HFFc6 (cell line): ENCODE results near the gene NDUFA13. TPM values are rescaled to one million over a fixed set of nuclear protein-coding genes. Genes with fewer than 3 reads are reported as not detected.

Experiments
- DNase-seq: peaks from one replicate; pipeline ENCODE4 v3.0.0-alpha.2; 2018
- H3K27ac Mint-ChIP-seq: 2 replicates; pipeline ENCODE4 v1.8.0; 2020; ENCODE audit warnings: mild to moderate bottlenecking, mixed read lengths
- H3K27me3 Mint-ChIP-seq: 2 replicates; pipeline ENCODE4 v1.8.0; 2021; ENCODE audit warnings: mild to moderate bottlenecking, moderate library complexity, mixed read lengths; ENCODE audit not compliant: insufficient read depth
- H3K36me3 Mint-ChIP-seq: 2 replicates; pipeline ENCODE4 v1.8.0; 2021; ENCODE audit warnings: low read depth, mixed read lengths
- H3K4me1 Mint-ChIP-seq: 2 replicates; pipeline ENCODE4 v1.8.0; 2020; ENCODE audit warnings: low read depth, mixed read lengths
- H3K4me3 Mint-ChIP-seq: 2 replicates; pipeline ENCODE4 v1.8.0; 2020; ENCODE audit warnings: mild to moderate bottlenecking, moderate library complexity, mixed read lengths
- H3K9me3 Mint-ChIP-seq: 2 replicates; pipeline ENCODE4 v1.8.0; 2020; ENCODE audit warnings: mild to moderate bottlenecking, mixed read lengths
- CTCF ChIP-seq: fragments of 200-600 bp; sonication (generic); IDR thresholded peaks from 2 replicates; pipeline ENCODE4 v1.5.0; 2021; ENCODE audit warnings: antibody characterized with exemption, mild to moderate bottlenecking
- total RNA-seq, 6 experiments: library from RNA; stranded (reverse); fragmentation: NEBNext Ultra II Directional; extraction: Animal tissue kit (Norgen Biotek cat#: 25700); gene quantifications; 2 replicates in 1 of 6; 3 replicates in 5 of 6; pipeline ENCODE4 v1.2.3, GENCODE V29; 2021

NDUFA13 gene
- total RNA-seq, 6 experiments from 2014 or later: 266 to 393 (median 323) TPM

GRCh38 chr19:19567391-19567790, 51.4 kb downstream of the NDUFA13 start:
- no peak for TF ChIP-seq CTCF
- H3K27ac Mint-ChIP-seq: no peak overlapping the region
- H3K9me3 Mint-ChIP-seq: peaks cover 6% of the 10 kb centered on the region
- H3K36me3 Mint-ChIP-seq: peaks cover 9% of the 10 kb centered on the region
- H3K4me3 Mint-ChIP-seq: no peak overlapping the region
- DNase-seq: no peak
- H3K27me3 Mint-ChIP-seq: no peaks in the 10 kb centered on the region; the same call in 1 of the 2 replicates
- H3K4me1 Mint-ChIP-seq: peaks cover 18% of the 10 kb centered on the region

GRCh38 chr19:19568802-19569756, 53.1 kb downstream of the NDUFA13 start:
- Mint-ChIP-seq H3K4me1 (peaks cover 18% of the 10 kb centered on the region), H3K36me3 (peaks cover 9% of the 10 kb centered on the region), H3K4me3 (no peak overlapping the region), H3K27me3 (peaks cover 1% of the 10 kb centered on the region; the same call in 1 of the 2 replicates), H3K27ac (peak overlapping the region; percentile 58), H3K9me3 (peaks cover 6% of the 10 kb centered on the region)
- TF ChIP-seq CTCF: no peak
- DNase-seq: peak; percentile 65

GRCh38 chr19:19570571-19570970, 54.5 kb downstream of the NDUFA13 start:
- H3K36me3 Mint-ChIP-seq: peaks cover 9% of the 10 kb centered on the region
- no peak overlapping the region for H3K27ac Mint-ChIP-seq
- H3K4me3 Mint-ChIP-seq: no peak overlapping the region
- DNase-seq: no peak
- H3K9me3 Mint-ChIP-seq: peaks cover 6% of the 10 kb centered on the region
- H3K27me3 Mint-ChIP-seq: peaks cover 1% of the 10 kb centered on the region; the same call in 1 of the 2 replicates
- TF ChIP-seq CTCF: no peak
- peaks cover 18% of the 10 kb centered on the region for H3K4me1 Mint-ChIP-seq

- DNase-seq: no peak
- H3K27ac Mint-ChIP-seq: no peak overlapping the region
- H3K9me3 Mint-ChIP-seq: peaks cover 6% of the 10 kb centered on the region
- no peak for TF ChIP-seq CTCF
- H3K4me1 Mint-ChIP-seq: peaks cover 15% of the 10 kb centered on the region
- peaks cover 9% of the 10 kb centered on the region for H3K36me3 Mint-ChIP-seq
- H3K27me3 Mint-ChIP-seq: peaks cover 1% of the 10 kb centered on the region; the same call in 1 of the 2 replicates
- H3K4me3 Mint-ChIP-seq: no peak overlapping the region
Measured at GRCh38 chr19:19571071-19571786, 55.2 kb downstream of the NDUFA13 start.

- no peak for TF ChIP-seq CTCF
- DNase-seq: no peak
- no peaks in the 10 kb centered on the region for H3K36me3 Mint-ChIP-seq
- no peaks in the 10 kb centered on the region for H3K9me3 Mint-ChIP-seq
- peaks cover 3% of the 10 kb centered on the region for H3K27me3 Mint-ChIP-seq
- H3K4me3 Mint-ChIP-seq: no peak overlapping the region
- H3K27ac Mint-ChIP-seq: no peak overlapping the region
- H3K4me1 Mint-ChIP-seq: no peaks in the 10 kb centered on the region
Measured at GRCh38 chr19:19575411-19575810, 59.4 kb downstream of the NDUFA13 start.

Other genes starting within 250 kb of the NDUFA13 start
- gene TM6SF2, start 242.9 kb upstream of the NDUFA13 start, total RNA-seq: under 1 TPM in 3 of 6 experiments, not detected in 3; 0.23 to 0.45 (median 0.28) TPM
- 10 to 100 TPM; 37.7 to 47.0 (median 44.4) TPM for gene SUGP1, start 195.7 kb upstream of the NDUFA13 start, total RNA-seq
- 10 to 100 TPM; 24.8 to 33.0 (median 29.4) TPM for gene MAU2, start 195.4 kb upstream of the NDUFA13 start, total RNA-seq
- 100 to 1,000 TPM; 107 to 123 (median 112) TPM for gene GATAD2A, start 110.5 kb upstream of the NDUFA13 start, total RNA-seq
- 1 to 10 TPM in 2 of 6 experiments, under 1 TPM in 4; 0.61 to 1.3 (median 0.92) TPM for gene TSSK6, start 677 bp upstream of the NDUFA13 start, total RNA-seq
- gene YJEFN3, start 12.7 kb downstream of the NDUFA13 start, total RNA-seq: 1 to 10 TPM; 1.4 to 2.5 (median 2.0) TPM
- gene CILP2, start 22.0 kb downstream of the NDUFA13 start, total RNA-seq: under 1 TPM; 0.09 to 0.28 (median 0.15) TPM
- under 1 TPM in 5 of 6 experiments, not detected in 1; 0.23 to 0.40 (median 0.30) TPM for gene PBX4, start 102.5 kb downstream of the NDUFA13 start, total RNA-seq
- gene LPAR2, start 112.0 kb downstream of the NDUFA13 start, total RNA-seq: 1 to 10 TPM; 2.6 to 4.2 (median 3.2) TPM
- gene GMIP, start 127.4 kb downstream of the NDUFA13 start, total RNA-seq: 10 to 100 TPM; 11.5 to 16.7 (median 13.9) TPM
- 10 to 100 TPM; 56.5 to 76.3 (median 61.3) TPM for gene ATP13A1, start 147.5 kb downstream of the NDUFA13 start, total RNA-seq
- gene ZNF101, start 152.6 kb downstream of the NDUFA13 start, total RNA-seq: 1 to 10 TPM; 6.8 to 8.5 (median 7.2) TPM
- gene ZNF14, start 216.9 kb downstream of the NDUFA13 start, total RNA-seq: 1 to 10 TPM; 2.2 to 3.1 (median 2.8) TPM